Memory B cell (primary cell): Measurements from ENCODE around the gene LAMC2.

Experiments used
- ATAC-seq: fragments of 150-1000 bp; cut with Tn5 transposase; 2 replicates; pipeline ENCODE4 v1.10.0; 2021; ENCODE audit warnings: low read depth, mild to moderate bottlenecking, moderate library complexity
- DNase-seq, 2 donors: peaks; one replicate each; pipeline ENCODE4 v3.0.0; 2022; ENCODE audit warnings: low spot score in 2 of 2
- H3K27ac Mint-ChIP-seq: one replicate; pipeline ENCODE4 v1.8.0; 2022; ENCODE audit warnings: mild to moderate bottlenecking, moderate library complexity, mixed read lengths
- H3K27me3 Mint-ChIP-seq: one replicate; pipeline ENCODE4 v1.8.0; 2022; ENCODE audit warnings: mixed read lengths
- H3K36me3 Mint-ChIP-seq: one replicate; pipeline ENCODE4 v1.8.0; 2022; ENCODE audit warnings: mild to moderate bottlenecking, mixed read lengths
- H3K4me1 Mint-ChIP-seq: one replicate; pipeline ENCODE4 v1.8.0; 2022; ENCODE audit warnings: mixed read lengths
- H3K4me3 Mint-ChIP-seq: one replicate; pipeline ENCODE4 v1.8.0; 2022; ENCODE audit warnings: mild to moderate bottlenecking, moderate library complexity, mixed read lengths
- H3K9me3 Mint-ChIP-seq: one replicate; pipeline ENCODE4 v1.8.0; 2022; ENCODE audit warnings: mixed read lengths

LAMC2 gene

GRCh38 chr1:183227422-183228346, 41.6 kb downstream of the LAMC2 start:
- no peak overlapping the region for H3K27ac Mint-ChIP-seq

GRCh38 chr1:183228347-183229220, 42.5 kb downstream of the LAMC2 start:
- H3K9me3 Mint-ChIP-seq: no peaks in the 10 kb centered on the region
- no peak overlapping the region for H3K27ac Mint-ChIP-seq
- peaks cover 6% of the 10 kb centered on the region for H3K27me3 Mint-ChIP-seq
- H3K4me1 Mint-ChIP-seq: peaks cover 10% of the 10 kb centered on the region
- no peak for ATAC-seq
- no peaks in the 10 kb centered on the region for H3K36me3 Mint-ChIP-seq
- no peak for DNase-seq
- no peak overlapping the region for H3K4me3 Mint-ChIP-seq

More at GRCh38 chr1:183227422-183228346, 41.6 kb downstream of the LAMC2 start:
- H3K36me3 Mint-ChIP-seq: no peaks in the 10 kb centered on the region
- H3K27me3 Mint-ChIP-seq: peaks cover 5% of the 10 kb centered on the region
- no peaks in the 10 kb centered on the region for H3K9me3 Mint-ChIP-seq
- DNase-seq (peak; percentile 24 to 28), ATAC-seq (peak; percentile 49)
- no peak overlapping the region for H3K4me3 Mint-ChIP-seq
- H3K4me1 Mint-ChIP-seq: peaks cover 6% of the 10 kb centered on the region

- ATAC-seq: no peak
- Mint-ChIP-seq H3K9me3 (no peaks in the 10 kb centered on the region), H3K4me1 (peaks cover 10% of the 10 kb centered on the region), H3K27me3 (peaks cover 8% of the 10 kb centered on the region), H3K4me3 (no peak overlapping the region), H3K27ac (no peak overlapping the region), H3K36me3 (no peaks in the 10 kb centered on the region)
- DNase-seq: no peak
Measured at GRCh38 chr1:183230413-183230812, 44.3 kb downstream of the LAMC2 start.

- DNase-seq (no peak), ATAC-seq (no peak)
- H3K36me3 Mint-ChIP-seq: no peaks in the 10 kb centered on the region
- H3K27ac Mint-ChIP-seq: no peak overlapping the region
- peaks cover 10% of the 10 kb centered on the region for H3K4me1 Mint-ChIP-seq
- H3K27me3 Mint-ChIP-seq: peaks cover 9% of the 10 kb centered on the region
- no peaks in the 10 kb centered on the region for H3K9me3 Mint-ChIP-seq
- H3K4me3 Mint-ChIP-seq: no peak overlapping the region
Measured at GRCh38 chr1:183231545-183231944, 45.5 kb downstream of the LAMC2 start.

- peaks cover 4% of the 10 kb centered on the region for H3K4me1 Mint-ChIP-seq
- H3K27me3 Mint-ChIP-seq: peaks cover 3% of the 10 kb centered on the region
- H3K36me3 Mint-ChIP-seq: no peaks in the 10 kb centered on the region
- no peak for DNase-seq
- no peak overlapping the region for H3K27ac Mint-ChIP-seq
- H3K4me3 Mint-ChIP-seq: no peak overlapping the region
- no peak for ATAC-seq
- no peaks in the 10 kb centered on the region for H3K9me3 Mint-ChIP-seq
Measured at GRCh38 chr1:183233113-183233512, 47.0 kb downstream of the LAMC2 start.

GRCh38 chr1:183234660-183235476, 48.8 kb downstream of the LAMC2 start:
- ATAC-seq: no peak
- no peaks in the 10 kb centered on the region for H3K9me3 Mint-ChIP-seq
- no peak for DNase-seq

GRCh38 chr1:183235503-183235902, 49.4 kb downstream of the LAMC2 start:
- no peak overlapping the region for H3K27ac Mint-ChIP-seq
- DNase-seq (no peak), ATAC-seq (no peak)
- no peaks in the 10 kb centered on the region for H3K9me3 Mint-ChIP-seq
- H3K36me3 Mint-ChIP-seq: peaks cover under 1% of the 10 kb centered on the region
- no peak overlapping the region for H3K4me3 Mint-ChIP-seq
- peaks cover 4% of the 10 kb centered on the region for H3K27me3 Mint-ChIP-seq
- H3K4me1 Mint-ChIP-seq: peaks cover 4% of the 10 kb centered on the region

More at GRCh38 chr1:183234660-183235476, 48.8 kb downstream of the LAMC2 start:
- Mint-ChIP-seq H3K4me1 (peaks cover 4% of the 10 kb centered on the region), H3K27me3 (peaks cover 3% of the 10 kb centered on the region), H3K27ac (no peak overlapping the region), H3K36me3 (no peaks in the 10 kb centered on the region), H3K4me3 (no peak overlapping the region)

GRCh38 chr1:183236158-183236725, 50.2 kb downstream of the LAMC2 start:
- no peak for DNase-seq
- no peak for ATAC-seq
- Mint-ChIP-seq H3K4me3 (no peak overlapping the region), H3K27me3 (peaks cover 6% of the 10 kb centered on the region), H3K4me1 (peaks cover 4% of the 10 kb centered on the region), H3K9me3 (no peaks in the 10 kb centered on the region), H3K27ac (no peak overlapping the region), H3K36me3 (peaks cover 2% of the 10 kb centered on the region)

GRCh38 chr1:183237046-183237445, 51.0 kb downstream of the LAMC2 start:
- H3K9me3 Mint-ChIP-seq: no peaks in the 10 kb centered on the region
- DNase-seq (no peak), ATAC-seq (no peak)
- H3K4me1 Mint-ChIP-seq: peaks cover 4% of the 10 kb centered on the region
- no peak overlapping the region for H3K4me3 Mint-ChIP-seq
- H3K27ac Mint-ChIP-seq: no peak overlapping the region
- H3K36me3 Mint-ChIP-seq: peaks cover 2% of the 10 kb centered on the region
- H3K27me3 Mint-ChIP-seq: peaks cover 6% of the 10 kb centered on the region

GRCh38 chr1:183238071-183238470, 52.0 kb downstream of the LAMC2 start:
- Mint-ChIP-seq H3K36me3 (peaks cover 2% of the 10 kb centered on the region), H3K4me3 (no peak overlapping the region)
- no peak for ATAC-seq

GRCh38 chr1:183239220-183239742, 53.2 kb downstream of the LAMC2 start:
- no peaks in the 10 kb centered on the region for H3K4me1 Mint-ChIP-seq
- H3K9me3 Mint-ChIP-seq: no peaks in the 10 kb centered on the region
- DNase-seq (no peak), ATAC-seq (no peak)
- H3K4me3 Mint-ChIP-seq: no peak overlapping the region
- H3K27me3 Mint-ChIP-seq: peaks cover 11% of the 10 kb centered on the region
- no peak overlapping the region for H3K27ac Mint-ChIP-seq
- peaks cover 2% of the 10 kb centered on the region for H3K36me3 Mint-ChIP-seq

More at GRCh38 chr1:183238071-183238470, 52.0 kb downstream of the LAMC2 start:
- DNase-seq: no peak
- H3K4me1 Mint-ChIP-seq: peaks cover 3% of the 10 kb centered on the region
- H3K9me3 Mint-ChIP-seq: no peaks in the 10 kb centered on the region
- no peak overlapping the region for H3K27ac Mint-ChIP-seq
- peaks cover 9% of the 10 kb centered on the region for H3K27me3 Mint-ChIP-seq

- H3K27ac Mint-ChIP-seq: no peak overlapping the region
- ATAC-seq (no peak), DNase-seq (no peak)
- no peaks in the 10 kb centered on the region for H3K4me1 Mint-ChIP-seq
- H3K9me3 Mint-ChIP-seq: no peaks in the 10 kb centered on the region
- peaks cover 2% of the 10 kb centered on the region for H3K36me3 Mint-ChIP-seq
- peaks cover 11% of the 10 kb centered on the region for H3K27me3 Mint-ChIP-seq
- H3K4me3 Mint-ChIP-seq: no peak overlapping the region
Measured at GRCh38 chr1:183239793-183240525, 53.9 kb downstream of the LAMC2 start.

- DNase-seq (no peak), ATAC-seq (no peak)
- Mint-ChIP-seq H3K9me3 (no peaks in the 10 kb centered on the region), H3K27ac (no peak overlapping the region), H3K36me3 (peaks cover 2% of the 10 kb centered on the region), H3K4me1 (no peaks in the 10 kb centered on the region), H3K4me3 (no peak overlapping the region), H3K27me3 (peaks cover 11% of the 10 kb centered on the region)
Measured at GRCh38 chr1:183240526-183240825, 54.4 kb downstream of the LAMC2 start.
